PC-9 (cell line): ENCODE results near the gene RHOD. TPM values are rescaled to one million over a fixed set of nuclear protein-coding genes. Genes with fewer than 3 reads are reported as not detected.

Source experiments
- BruUV-seq: library from RNA; stranded (reverse); fragments of 400-500 nt; replicated peaks from 2 replicates; lab custom pipeline; 2021; lab: Mats Ljungman, UMichigan
- CTCF ChIA-PET: fragments of 300-600 bp; sonication (Branson Sonifier 250); formaldehyde crosslinking; loops from one replicate; lab custom pipeline; 2022; ENCODE audit warnings: antibody characterized with exemption; lab: Charles Lee
- POLR2A ChIA-PET: fragments of 300-600 bp; sonication (Branson Sonifier 250); formaldehyde crosslinking; loops from one replicate; lab custom pipeline; 2022; ENCODE audit warnings: antibody characterized with exemption; ENCODE audit not compliant: unreplicated experiment; lab: Charles Lee
- DNase-seq, 2 experiments: peaks; one replicate each; pipeline versions ENCODE4 v3.0.0 to v3.0.0-alpha.2; 2015 to 2022; ENCODE audit warnings: mixed read lengths in 1 of 2
- H2AFZ ChIP-seq: fragments of 200-600 bp; sonication (generic); 2 replicates; pipeline ENCODE4 v1.8.1; 2017; ENCODE audit warnings: antibody characterized with exemption
- H3F3A ChIP-seq: fragments of 200-600 bp; sonication (generic); 2 replicates; pipeline ENCODE4 v1.8.1; 2017; ENCODE audit warnings: antibody characterized with exemption, mild to moderate bottlenecking, low read depth; ENCODE audit not compliant: insufficient read depth
- H3K27ac ChIP-seq: fragments of 200-600 bp; sonication (generic); 2 replicates; pipeline ENCODE4 v1.6.1; 2016; ENCODE audit warnings: mixed run types
- H3K27me3 ChIP-seq: fragments of 200-600 bp; sonication (generic); 2 replicates; pipeline ENCODE4 v1.6.1; 2016; ENCODE audit warnings: low read depth, mixed run types; ENCODE audit not compliant: insufficient read depth
- H3K36me3 ChIP-seq: fragments of 200-600 bp; sonication (generic); 2 replicates; pipeline ENCODE4 v1.6.1; 2016; ENCODE audit warnings: low read depth, mixed run types
- H3K4me1 ChIP-seq: fragments of 200-600 bp; sonication (generic); replicated peaks from 2 replicates; pipeline ENCODE4 v1.6.1; 2016; ENCODE audit warnings: mixed run types; ENCODE audit not compliant: insufficient read depth
- H3K4me2 ChIP-seq: fragments of 200-600 bp; sonication (generic); 2 replicates; pipeline ENCODE4 v1.6.1; 2017; ENCODE audit warnings: mixed run types
- H3K4me3 ChIP-seq: fragments of 200-600 bp; sonication (generic); 2 replicates; pipeline ENCODE4 v1.6.1; 2016; ENCODE audit warnings: mixed run types
- H3K79me2 ChIP-seq: fragments of 200-600 bp; sonication (generic); 2 replicates; pipeline ENCODE4 v1.6.1; 2017; ENCODE audit warnings: low read depth, mixed run types
- H3K9me2 ChIP-seq: fragments of 200-600 bp; sonication (generic); 2 replicates; pipeline ENCODE4 v1.8.1; 2017; ENCODE audit warnings: mild to moderate bottlenecking; ENCODE audit not compliant: insufficient read depth
- H3K9me3 ChIP-seq: fragments of 200-600 bp; sonication (generic); 2 replicates; pipeline ENCODE4 v1.8.1; 2016; ENCODE audit warnings: low read depth; ENCODE audit not compliant: insufficient read depth
- H4K20me1 ChIP-seq: fragments of 200-600 bp; sonication (generic); 2 replicates; pipeline ENCODE4 v1.8.1; 2017; ENCODE audit not compliant: insufficient read depth
- EZH2 ChIP-seq: fragments of 200-600 bp; sonication (generic); IDR thresholded peaks from 2 replicates; pipeline ENCODE4 v1.8.0; 2017; ENCODE audit warnings: antibody characterized with exemption, low read depth
- intact Hi-C: fragments of 100-400 bp; cut with micrococcal nuclease; formaldehyde crosslinking; loops from one replicate; pipeline ENCODE4 v1.10.0; 2022; ENCODE audit not compliant: unreplicated experiment
- total RNA-seq: library from RNA; stranded (reverse); gene quantifications from 2 replicates; pipeline ENCODE4 v1.2.3, GENCODE V29; 2021
- TF ChIP-seq, protein P1 (sequence below): fragments of 200-600 bp; sonication (generic); conservative IDR thresholded peaks from 2 replicates; pipeline ENCODE4 v1.6.1; 2017; ENCODE audit warnings: mixed run types, antibody characterized with exemption, mild to moderate bottlenecking, moderate library complexity

Gene RHOD
- total RNA-seq, 1 experiment from 2014 or later, result 127 TPM

GRCh38 chr11:67098799-67099429 lies 42.3 kb downstream of the RHOD start:
- Histone ChIP-seq H2AFZ (no peak overlapping the region), H3K4me3 (no peak overlapping the region), H3K79me2 (no peaks in the 10 kb centered on the region), H3F3A (no peaks in the 10 kb centered on the region), H3K27ac (no peak overlapping the region), H4K20me1 (no peaks in the 10 kb centered on the region), H3K9me2 (no peaks in the 10 kb centered on the region), H3K4me1 (no peaks in the 10 kb centered on the region), H3K27me3 (no peaks in the 10 kb centered on the region), H3K36me3 (no peaks in the 10 kb centered on the region), H3K9me3 (no peaks in the 10 kb centered on the region), H3K4me2 (no peak overlapping the region)
- DNase-seq, result no peak
- ChIA-PET POLR2A (no interaction called here), CTCF (no interaction called here)
- no TSS peak for BruUV-seq
- intact Hi-C loops, result no loop called here
- TF ChIP-seq, protein P1, sequence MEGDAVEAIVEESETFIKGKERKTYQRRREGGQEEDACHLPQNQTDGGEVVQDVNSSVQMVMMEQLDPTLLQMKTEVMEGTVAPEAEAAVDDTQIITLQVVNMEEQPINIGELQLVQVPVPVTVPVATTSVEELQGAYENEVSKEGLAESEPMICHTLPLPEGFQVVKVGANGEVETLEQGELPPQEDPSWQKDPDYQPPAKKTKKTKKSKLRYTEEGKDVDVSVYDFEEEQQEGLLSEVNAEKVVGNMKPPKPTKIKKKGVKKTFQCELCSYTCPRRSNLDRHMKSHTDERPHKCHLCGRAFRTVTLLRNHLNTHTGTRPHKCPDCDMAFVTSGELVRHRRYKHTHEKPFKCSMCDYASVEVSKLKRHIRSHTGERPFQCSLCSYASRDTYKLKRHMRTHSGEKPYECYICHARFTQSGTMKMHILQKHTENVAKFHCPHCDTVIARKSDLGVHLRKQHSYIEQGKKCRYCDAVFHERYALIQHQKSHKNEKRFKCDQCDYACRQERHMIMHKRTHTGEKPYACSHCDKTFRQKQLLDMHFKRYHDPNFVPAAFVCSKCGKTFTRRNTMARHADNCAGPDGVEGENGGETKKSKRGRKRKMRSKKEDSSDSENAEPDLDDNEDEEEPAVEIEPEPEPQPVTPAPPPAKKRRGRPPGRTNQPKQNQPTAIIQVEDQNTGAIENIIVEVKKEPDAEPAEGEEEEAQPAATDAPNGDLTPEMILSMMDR, result no peak
- TF ChIP-seq EZH2, result no peak

DNA sequence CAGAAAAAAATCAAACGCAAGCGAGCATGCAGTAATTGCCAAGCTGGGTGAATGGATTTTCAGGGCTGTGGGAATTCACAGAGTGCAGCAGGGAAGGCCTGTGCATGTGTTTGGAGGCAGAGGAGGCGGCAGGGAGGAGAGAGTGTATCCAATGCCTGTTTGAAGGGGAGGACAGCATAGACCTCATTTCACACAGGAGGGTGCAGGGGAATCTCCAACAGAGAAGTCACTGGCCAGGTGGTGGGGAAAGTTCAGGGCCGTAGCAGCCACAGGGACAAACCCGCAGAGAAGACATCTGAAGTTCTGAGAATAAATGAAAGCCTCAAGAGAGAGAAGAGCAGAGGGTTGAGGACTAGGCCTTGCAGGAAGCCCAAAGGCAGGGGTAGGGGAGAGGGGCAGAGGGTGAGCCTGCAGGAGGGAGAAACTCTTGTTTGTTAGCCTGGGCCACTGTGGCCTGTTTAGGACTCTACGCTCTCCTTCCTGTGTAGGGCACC lies 43.2 kb downstream of the RHOD start:
- Histone ChIP-seq H3K4me3 (no peak overlapping the region), H3K27ac (no peak overlapping the region), H3K9me3 (no peaks in the 10 kb centered on the region), H3K27me3 (no peaks in the 10 kb centered on the region), H3K4me1 (no peaks in the 10 kb centered on the region), H3K79me2 (no peaks in the 10 kb centered on the region), H3K36me3 (no peaks in the 10 kb centered on the region), H3F3A (no peaks in the 10 kb centered on the region), H2AFZ (no peak overlapping the region), H4K20me1 (no peaks in the 10 kb centered on the region), H3K9me2 (no peaks in the 10 kb centered on the region), H3K4me2 (no peak overlapping the region)
- no peak for TF ChIP-seq EZH2
- TF ChIP-seq, protein P1, result no peak
- BruUV-seq, result no TSS peak
- intact Hi-C loops, result no loop called here
- no peak for DNase-seq
- ChIA-PET CTCF (no interaction called here), POLR2A (no interaction called here)

DNA sequence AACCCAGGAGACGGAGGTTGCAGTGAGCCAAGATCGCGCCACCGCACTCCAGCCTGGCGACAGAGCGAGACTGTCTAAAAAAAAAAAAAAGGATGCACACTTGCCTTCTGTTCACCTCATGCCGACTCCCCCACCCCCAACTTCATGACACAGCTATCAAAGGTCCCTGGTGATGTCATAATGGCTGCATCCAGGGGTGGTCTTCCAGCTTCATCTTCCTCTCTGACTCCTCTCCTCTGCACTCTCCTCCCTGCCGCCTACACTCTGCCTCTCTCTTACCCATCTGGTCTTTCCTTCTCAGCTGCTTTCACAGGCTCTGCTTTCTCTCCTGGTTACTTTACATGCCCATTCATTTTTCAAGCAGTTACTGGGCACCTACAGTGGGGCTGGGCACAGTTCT lies 46.0 kb downstream of the RHOD start:
- Histone ChIP-seq H3K79me2 (no peaks in the 10 kb centered on the region), H2AFZ (no peak overlapping the region), H3K4me2 (no peak overlapping the region), H4K20me1 (no peaks in the 10 kb centered on the region), H3K4me3 (no peak overlapping the region), H3K9me3 (no peaks in the 10 kb centered on the region), H3K36me3 (no peaks in the 10 kb centered on the region), H3K9me2 (no peaks in the 10 kb centered on the region), H3K4me1 (no peaks in the 10 kb centered on the region), H3K27ac (no peak overlapping the region), H3F3A (no peaks in the 10 kb centered on the region; the same call in 1 of the 2 replicates), H3K27me3 (no peaks in the 10 kb centered on the region)
- TF ChIP-seq, protein P1, result no peak
- TF ChIP-seq EZH2, result no peak
- DNase-seq, result no peak
- intact Hi-C loops, result no loop called here
- no TSS peak for BruUV-seq
- CTCF ChIA-PET, result no interaction called here
- POLR2A ChIA-PET, result no interaction called here
